ENCODE results near the gene NTM. TPM values are rescaled to one million over a fixed set of nuclear protein-coding genes. Genes with fewer than 3 reads are reported as not detected.

NTM gene
- total RNA-seq, 1 donor from 2014 or later, result 10.3 TPM

GRCh38 chr11:131874070-131874469 is 503.7 kb downstream of the NTM start:
- no peak for DNase-seq (ENCODE audit: extremely low read depth, low read depth, low spot score)

GRCh38 chr11:131875611-131876010 is 505.2 kb downstream of the NTM start:
- no peak for DNase-seq (ENCODE audit: extremely low read depth, low read depth, low spot score)

GRCh38 chr11:131877246-131877942 is 507.0 kb downstream of the NTM start:
- no peak for DNase-seq (ENCODE audit: extremely low read depth, low read depth, low spot score)

GRCh38 chr11:131880316-131880715 is 509.9 kb downstream of the NTM start:
- no peak for DNase-seq (ENCODE audit: extremely low read depth, low read depth, low spot score)

GRCh38 chr11:131880976-131881375 is 510.6 kb downstream of the NTM start:
- DNase-seq (ENCODE audit: extremely low read depth, low read depth, low spot score), result no peak

- DNase-seq (ENCODE audit: extremely low read depth, low read depth, low spot score), result no peak
These were observed 512.9 kb downstream of the NTM start for GRCh38 chr11:131883332-131883731.

GRCh38 chr11:131884461-131885073 is 514.2 kb downstream of the NTM start:
- DNase-seq (ENCODE audit: extremely low read depth, low read depth, low spot score), result no peak

- no peak for DNase-seq (ENCODE audit: extremely low read depth, low read depth, low spot score)
These were observed 515.0 kb downstream of the NTM start for GRCh38 chr11:131885431-131885830.

GRCh38 chr11:131886201-131886600 is 515.8 kb downstream of the NTM start:
- DNase-seq (ENCODE audit: extremely low read depth, low read depth, low spot score), result no peak

GRCh38 chr11:131888230-131888855 is 517.9 kb downstream of the NTM start:
- no peak for DNase-seq (ENCODE audit: extremely low read depth, low read depth, low spot score)

- no peak for DNase-seq (ENCODE audit: extremely low read depth, low read depth, low spot score)
These were observed 518.7 kb downstream of the NTM start for GRCh38 chr11:131889146-131889577.

GRCh38 chr11:131889760-131890581 is 519.6 kb downstream of the NTM start:
- DNase-seq (ENCODE audit: extremely low read depth, low read depth, low spot score), result no peak

- no peak for DNase-seq (ENCODE audit: extremely low read depth, low read depth, low spot score)
These were observed 522.9 kb downstream of the NTM start for GRCh38 chr11:131893103-131893890.

GRCh38 chr11:131893988-131894387 is 523.6 kb downstream of the NTM start:
- no peak for DNase-seq (ENCODE audit: extremely low read depth, low read depth, low spot score)

GRCh38 chr11:131894615-131895544 is 524.5 kb downstream of the NTM start:
- no peak for DNase-seq (ENCODE audit: extremely low read depth, low read depth, low spot score)

- DNase-seq (ENCODE audit: extremely low read depth, low read depth, low spot score), result no peak
These were observed 525.5 kb downstream of the NTM start for GRCh38 chr11:131895865-131896264.

GRCh38 chr11:131896978-131897615 is 526.7 kb downstream of the NTM start:
- DNase-seq (ENCODE audit: extremely low read depth, low read depth, low spot score), result no peak

- no peak for DNase-seq (ENCODE audit: extremely low read depth, low read depth, low spot score)
These were observed 527.5 kb downstream of the NTM start for GRCh38 chr11:131897956-131898355.

- no peak for DNase-seq (ENCODE audit: extremely low read depth, low read depth, low spot score)
These were observed 528.5 kb downstream of the NTM start for GRCh38 chr11:131898949-131899348.
